Endometrium (tissue), 2 donors: ENCODE measurements around the gene SPSB4.
"Not testable (repeated sequence)": the region's sequence is repeated elsewhere in the genome, so short reads cannot be mapped to it uniquely, and the experiment has no call there.

Experiments used
- FAIRE-seq: peaks from 2 replicates; lab custom pipeline; 2012; peaks lifted over from hg19 to GRCh38; lab: Jason Lieb, UNC
- donor health status: control.
- donor health status: control.

Gene SPSB4

DNA sequence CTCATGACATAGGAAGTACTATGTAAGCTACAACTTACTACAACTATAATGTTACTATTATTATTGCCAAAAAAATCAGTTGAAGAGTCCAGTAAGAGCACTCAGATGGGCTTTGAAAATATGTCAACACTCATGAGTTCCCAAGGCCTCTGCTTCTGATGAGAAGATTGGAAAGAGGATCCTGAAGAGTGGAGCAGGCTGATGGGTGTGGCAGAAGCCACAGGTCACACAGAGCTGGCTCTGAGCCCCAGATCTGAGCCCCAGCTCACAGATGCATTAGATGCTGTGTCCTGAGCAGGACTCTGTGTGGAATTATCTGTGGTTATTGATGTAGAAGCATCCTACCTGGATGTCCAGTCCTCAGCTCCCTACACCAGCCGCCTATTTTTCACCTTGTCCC lies 65.6 kb downstream of the SPSB4 start:
- no peak for FAIRE-seq

- FAIRE-seq: not testable (repeated sequence)
Measured at GRCh38 chr3:141117982-141118381, 66.8 kb downstream of the SPSB4 start.

DNA sequence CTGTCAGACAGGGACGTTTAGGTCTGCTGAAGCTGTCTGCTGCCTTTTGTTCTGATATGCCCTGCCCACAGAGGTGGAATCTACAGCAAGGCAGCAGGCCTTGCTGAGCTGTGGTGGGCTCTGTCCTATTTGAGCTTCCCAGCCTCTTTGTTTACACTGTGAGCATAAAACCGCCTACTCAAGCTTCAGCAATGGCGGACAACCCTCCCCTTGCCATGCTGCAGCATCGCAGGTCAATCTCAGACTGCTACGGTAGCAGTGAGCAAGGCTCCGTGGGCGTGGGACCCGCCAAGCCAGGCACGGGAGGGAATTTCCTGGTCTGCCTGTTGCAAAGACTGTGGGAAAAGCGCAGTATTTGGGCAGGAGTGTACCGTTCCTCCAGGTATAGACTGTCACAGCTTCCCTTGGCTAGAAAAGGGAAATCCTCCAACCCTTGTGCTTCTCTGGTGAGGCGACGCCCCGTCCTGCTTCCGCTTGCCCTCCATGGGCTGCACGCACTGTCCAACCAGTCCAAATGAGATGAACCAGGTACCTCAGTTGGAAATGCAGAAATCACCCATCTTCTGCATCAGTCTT lies 71.4 kb downstream of the SPSB4 start:
- FAIRE-seq: no peak

DNA sequence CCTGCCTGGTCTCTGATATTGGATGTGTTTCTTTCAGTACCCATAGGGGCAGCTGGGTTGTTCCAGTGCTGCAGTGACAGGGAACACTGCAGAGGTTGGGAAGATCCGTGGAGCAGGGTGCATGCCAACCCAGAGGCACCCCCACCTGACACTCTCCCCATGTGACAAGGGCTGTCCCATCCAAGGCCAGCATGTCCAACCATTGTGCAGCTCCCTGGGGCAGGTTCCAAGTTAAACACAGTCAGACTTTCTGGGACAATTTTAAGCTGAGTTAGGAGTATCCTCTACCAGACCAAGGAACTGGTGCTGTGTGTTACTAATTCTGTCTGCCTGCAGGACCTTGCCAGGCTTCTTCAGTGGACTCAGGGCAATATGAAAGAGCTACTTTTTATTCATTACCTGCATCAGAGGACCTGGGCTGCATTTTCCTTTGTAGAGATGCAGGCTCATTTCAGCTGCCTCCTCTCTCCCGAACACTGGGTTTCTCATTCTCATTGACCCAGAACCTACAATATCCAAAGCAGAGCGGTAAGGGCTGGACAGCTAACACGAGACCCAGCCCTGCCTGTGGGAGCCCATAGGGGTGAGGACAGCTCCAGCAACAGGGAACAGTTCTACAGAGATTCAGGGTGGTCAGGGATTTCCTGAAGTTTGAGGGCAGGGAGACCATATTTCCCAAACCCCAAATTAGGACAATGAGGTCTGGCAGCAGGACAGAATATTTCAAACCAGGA lies 72.7 kb downstream of the SPSB4 start:
- FAIRE-seq: no peak

DNA sequence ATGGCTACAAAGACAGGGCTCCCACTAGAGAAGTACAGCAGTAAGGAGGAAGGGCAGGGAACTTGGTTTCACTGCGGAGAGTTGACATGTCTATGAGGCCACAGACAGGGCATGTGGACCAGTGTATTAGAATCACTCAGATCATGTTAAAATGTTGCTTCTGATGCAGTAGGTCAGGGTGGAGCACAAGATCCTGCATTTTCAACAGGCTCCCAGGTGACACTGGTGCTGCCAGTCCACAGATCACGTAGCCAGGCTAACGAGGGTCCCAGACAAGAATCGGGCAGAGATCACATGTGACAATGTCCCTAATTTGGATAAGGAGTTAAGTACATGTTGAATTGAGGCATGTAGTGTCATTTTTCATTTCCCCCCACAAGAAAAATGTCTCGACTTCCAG lies 73.6 kb downstream of the SPSB4 start:
- no peak for FAIRE-seq

DNA sequence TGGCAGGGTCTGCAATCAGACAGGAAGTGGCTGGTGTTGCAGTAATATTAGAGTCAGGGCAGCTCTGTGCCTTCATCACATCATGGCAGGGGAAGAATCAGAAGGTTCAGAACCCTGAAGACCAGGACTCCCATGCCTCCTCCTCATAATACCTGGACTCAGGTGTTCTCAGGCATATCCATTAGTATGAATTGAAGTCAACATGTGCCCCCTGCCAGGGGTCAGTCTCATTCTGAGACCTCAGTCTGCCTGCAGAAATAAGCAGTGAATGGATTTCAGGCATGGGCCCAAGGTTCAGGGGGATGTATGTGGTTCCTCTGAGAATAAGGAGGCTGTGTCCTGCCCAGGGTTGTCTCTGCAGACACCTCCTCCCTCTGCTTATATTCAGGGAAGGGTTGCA lies 74.2 kb downstream of the SPSB4 start:
- no peak for FAIRE-seq

DNA sequence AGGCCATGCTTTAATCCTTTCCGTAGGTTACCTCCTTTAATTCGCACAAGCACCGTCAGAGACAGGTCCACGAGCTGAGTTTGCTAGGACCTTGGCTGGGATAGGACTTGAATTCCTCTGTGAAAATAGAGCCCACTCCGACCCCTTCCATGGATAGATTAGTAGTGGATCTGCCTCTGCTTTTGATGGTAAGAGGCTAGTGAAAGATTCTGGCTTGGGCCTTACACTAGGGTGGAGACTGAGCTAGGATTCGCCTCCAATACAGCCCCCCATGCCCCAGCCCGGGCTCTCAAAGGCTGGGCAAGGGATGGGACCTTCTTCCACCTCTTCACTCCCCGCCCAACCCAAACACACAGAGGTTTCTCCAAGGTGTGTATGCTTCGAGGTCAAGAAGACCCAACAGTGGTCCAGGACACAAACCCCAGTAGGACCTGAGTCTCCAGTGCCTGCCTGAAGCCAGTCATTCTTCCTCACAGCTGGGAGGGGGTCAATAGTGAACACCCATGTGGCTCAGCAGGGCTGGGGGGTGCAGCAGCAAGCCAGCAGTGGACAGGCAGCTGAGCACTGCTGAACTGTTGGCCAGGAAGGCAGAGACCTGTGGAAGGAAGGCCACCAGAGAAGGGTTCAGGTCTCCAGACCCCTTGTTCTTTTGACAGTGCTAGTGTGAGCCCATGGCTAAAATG lies 75.7 kb downstream of the SPSB4 start:
- no peak for FAIRE-seq

DNA sequence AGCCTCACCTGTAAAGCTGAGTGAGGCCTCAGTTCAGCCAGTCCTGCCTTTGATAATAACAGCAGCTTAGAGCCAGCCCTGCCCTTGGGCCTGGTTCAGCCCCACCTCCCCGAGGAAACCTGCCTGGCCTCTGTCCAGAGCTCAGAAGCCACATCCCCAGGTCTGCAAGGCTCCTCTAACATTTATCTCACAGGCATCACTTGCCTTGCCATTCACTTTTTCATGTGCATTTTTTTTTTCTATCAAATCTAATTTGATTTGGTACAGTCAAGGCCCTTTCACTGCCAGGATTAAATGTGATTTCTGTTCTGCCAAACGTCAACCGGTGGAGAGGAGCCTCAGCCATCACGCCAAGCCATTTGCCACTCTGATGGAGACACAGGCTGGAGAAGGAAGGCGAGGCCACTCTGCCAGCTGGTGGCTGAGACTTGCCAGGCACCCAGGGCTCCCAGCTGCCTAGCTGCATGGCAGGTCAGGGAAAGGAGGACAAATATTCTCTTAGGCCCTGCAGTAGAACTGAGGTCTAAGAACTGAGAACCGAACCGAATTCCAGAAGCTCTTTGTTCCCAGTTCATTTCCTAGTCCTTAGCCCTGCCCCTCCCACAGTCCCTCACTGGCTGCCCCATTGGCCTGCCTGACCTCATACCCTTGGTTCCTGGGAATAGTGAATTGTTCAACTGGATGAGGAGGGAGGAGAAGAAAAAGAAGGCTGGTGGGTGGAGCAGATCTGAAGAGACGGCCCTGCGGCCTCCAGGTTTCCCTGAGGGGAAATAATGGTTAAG lies 76.4 kb downstream of the SPSB4 start:
- no peak for FAIRE-seq

- no peak for FAIRE-seq
Measured at GRCh38 chr3:141128126-141128777, 77.1 kb downstream of the SPSB4 start.

DNA sequence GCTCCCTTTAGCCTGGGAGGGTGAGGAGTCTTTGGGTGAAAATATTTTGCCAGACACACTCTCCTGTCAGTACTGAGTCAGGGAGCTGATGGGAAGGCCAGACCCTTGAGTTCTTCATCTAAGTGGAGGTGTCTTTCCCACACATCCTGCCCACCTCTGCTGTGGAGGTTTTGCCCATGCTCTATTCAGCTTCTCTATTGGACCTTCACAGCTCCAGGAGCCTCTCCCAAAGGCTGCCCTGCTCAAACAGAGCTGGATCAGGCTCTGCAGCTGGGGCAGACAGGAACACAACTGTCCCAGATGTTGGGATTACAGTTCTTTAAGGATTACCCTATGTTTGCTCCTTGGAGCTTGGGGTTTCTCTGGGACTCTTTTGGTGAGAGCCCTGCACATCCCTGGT lies 77.9 kb downstream of the SPSB4 start:
- FAIRE-seq: no peak

DNA sequence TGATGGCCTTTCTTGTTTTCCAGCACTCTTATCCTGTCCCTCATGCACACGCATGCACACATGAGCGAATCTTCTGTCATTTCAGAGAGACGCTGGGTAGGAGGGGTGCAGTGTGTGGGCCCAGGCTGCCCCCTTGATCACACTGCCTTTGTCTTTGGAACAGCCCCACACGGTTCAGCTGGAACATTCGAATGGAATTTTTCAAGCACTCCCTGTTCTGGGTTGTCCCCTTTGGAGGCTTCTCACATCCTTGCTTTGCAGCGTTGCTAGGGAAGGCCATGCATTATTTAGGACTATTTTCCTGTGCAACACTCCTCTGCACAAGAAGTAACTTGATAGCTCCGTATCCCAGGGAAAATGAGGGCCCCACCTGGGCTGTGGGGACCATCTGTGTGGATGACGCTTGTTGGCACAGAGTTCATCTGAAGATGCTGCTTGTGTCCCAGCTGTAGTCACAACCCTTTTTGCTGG lies 78.4 kb downstream of the SPSB4 start:
- no peak for FAIRE-seq

- no peak for FAIRE-seq
Measured at GRCh38 chr3:141143517-141143916, 92.4 kb downstream of the SPSB4 start.

DNA sequence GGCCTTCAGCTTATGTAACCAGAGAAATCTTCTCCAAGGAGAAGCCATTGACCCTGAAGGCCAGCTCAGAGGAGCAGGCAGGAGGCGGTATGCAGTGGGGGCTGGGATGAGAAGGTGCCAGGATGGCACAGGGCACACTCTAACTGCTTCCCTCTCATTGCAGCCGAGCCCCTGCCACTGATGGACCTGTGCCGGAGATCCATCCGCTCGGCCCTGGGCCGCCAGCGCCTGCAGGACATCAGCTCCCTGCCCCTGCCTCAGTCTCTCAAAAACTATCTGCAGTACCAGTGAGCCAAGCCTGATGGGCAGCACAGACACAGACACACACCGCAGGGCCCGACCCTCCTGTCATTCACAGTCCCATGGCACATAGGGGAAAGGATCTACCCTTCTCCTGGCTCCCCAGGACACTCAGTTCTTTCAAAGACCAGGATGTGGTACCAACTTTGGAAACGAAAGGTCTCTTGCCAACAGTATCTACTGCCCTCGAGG lies 95.9 kb downstream of the SPSB4 start:
- no peak for FAIRE-seq

- no peak for FAIRE-seq
Measured at GRCh38 chr3:141147657-141148056, 96.5 kb downstream of the SPSB4 start.

DNA sequence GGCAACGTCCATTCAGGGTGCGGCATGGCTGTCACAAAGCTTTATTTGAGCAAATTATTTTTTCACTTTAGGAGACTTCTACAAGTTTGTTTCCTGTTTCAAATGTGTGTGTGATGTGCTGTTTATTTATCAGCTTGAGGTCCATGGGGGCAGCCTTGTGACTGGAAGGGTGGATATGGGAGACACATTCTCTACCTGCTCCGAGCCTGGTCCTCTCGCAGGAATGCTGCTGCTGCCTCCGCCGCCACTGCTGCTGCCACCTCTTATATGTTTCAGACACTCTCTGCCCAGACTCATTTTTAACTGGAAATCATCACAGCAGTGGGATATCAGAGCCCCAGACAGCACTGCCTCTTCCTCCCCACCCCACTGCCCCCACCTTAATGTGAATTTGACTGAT lies 97.0 kb downstream of the SPSB4 start:
- FAIRE-seq: no peak

DNA sequence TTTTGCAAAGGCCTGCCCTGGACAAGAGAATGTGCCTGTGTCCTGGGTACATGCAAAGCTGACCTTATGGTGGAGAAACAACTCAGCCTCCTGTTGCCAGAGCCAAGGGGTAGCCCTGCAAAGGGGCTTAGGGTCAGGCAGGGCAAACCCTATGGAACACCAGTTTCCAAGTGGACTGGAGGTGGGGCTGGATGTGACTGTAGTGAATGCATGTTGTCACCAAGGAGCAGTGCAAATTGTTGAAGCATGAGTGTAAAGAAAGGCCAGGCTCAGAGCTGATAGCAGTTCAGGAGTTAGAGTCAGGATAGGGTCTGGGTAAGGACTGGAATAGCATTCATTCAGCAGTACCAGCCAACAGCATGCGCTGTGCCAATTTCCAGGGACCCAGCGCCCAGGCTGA lies 97.6 kb downstream of the SPSB4 start:
- no peak for FAIRE-seq

DNA sequence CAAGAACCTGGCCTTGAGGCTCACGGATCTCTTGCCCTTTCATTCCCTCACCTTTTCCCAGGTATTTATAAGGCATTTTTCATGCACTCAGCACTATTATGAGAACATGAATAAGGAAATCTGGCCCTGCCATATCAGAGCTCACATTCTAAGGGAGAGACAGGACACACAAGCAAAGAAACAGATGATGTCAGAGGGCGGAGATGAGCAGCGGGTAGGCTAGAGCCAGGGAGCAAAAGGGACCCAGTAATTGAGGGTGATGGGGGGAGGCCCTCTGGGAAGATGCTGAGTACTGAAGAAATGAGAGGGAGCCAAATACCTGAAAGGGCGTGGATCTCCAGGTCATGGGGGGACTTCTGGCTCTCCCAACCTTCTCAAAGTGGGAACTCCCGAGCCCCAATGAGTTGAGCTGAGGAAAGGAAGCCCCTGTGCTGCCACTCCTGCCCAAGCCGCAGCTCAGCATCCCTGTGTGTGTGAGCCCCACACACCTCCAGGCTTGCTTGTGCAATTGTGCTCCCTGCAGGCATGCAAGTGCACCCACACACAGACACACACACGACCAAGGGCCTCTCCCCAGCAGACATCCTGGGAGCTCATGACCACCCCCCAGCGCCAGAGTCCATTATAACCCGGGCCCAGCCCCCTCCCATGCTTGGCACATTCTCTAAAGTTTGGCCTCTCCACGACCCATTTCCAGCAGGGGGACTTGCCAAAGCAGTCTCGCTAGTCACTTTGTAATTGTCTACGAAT lies 99.1 kb downstream of the SPSB4 start:
- no peak for FAIRE-seq

DNA sequence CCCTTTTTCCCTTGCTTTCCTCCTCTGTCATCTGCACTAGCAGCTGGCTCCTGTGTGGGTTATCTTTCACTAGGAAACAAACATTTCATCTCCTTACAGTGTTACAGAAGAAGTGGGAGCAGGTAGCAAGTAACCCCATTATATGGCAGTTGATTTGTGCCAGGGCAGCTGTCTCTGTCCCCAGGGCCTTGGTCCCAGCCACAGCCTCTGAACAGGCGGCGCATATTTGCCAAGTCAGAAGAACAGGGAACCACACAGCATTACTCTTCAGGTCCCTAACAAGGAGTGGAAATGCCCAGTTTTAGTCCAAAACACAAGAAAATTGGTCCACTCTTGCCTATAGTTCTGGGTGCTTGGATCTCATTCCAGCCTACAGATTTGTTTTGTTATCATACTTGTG lies 99.8 kb downstream of the SPSB4 start:
- no peak for FAIRE-seq

DNA sequence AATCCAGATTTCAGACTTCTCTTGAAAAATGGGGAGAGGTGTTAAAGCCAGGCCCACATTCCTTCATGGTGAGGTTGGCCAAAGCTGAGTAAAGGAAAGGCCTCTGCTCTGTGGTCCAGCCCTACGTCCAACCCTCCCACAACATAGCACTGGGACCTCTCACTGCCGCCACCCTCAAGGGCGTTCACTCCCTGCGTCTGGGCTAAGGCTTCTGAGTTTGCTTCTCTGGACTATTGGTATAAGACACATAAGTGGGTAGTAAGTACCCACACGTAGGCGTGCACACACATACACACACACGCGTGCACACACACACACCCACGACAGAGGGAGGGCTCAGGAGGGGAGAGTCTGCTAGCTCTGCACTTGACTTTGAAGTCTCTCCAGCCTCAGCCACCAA lies 100.3 kb downstream of the SPSB4 start:
- no peak for FAIRE-seq

- no peak for FAIRE-seq
Measured at GRCh38 chr3:141152130-141152529, 101.0 kb downstream of the SPSB4 start.
